HG02938 (cell line): Measurements from ENCODE around the gene LHX8.
A peak's percentile ranks its signal among the peaks of the same experiment; 100 is the strongest.

Source experiments
- ATAC-seq: cut with Tn5 transposase; IDR thresholded peaks from one replicate; pipeline ENCODE4 v1.9.1; 2021; ENCODE audit warnings: mild to moderate bottlenecking, moderate library complexity; ENCODE audit not compliant: unreplicated experiment

LHX8 gene

GRCh38 chr1:75202751-75203150 is 68.6 kb downstream of the LHX8 start:
- ATAC-seq: no peak

DNA sequence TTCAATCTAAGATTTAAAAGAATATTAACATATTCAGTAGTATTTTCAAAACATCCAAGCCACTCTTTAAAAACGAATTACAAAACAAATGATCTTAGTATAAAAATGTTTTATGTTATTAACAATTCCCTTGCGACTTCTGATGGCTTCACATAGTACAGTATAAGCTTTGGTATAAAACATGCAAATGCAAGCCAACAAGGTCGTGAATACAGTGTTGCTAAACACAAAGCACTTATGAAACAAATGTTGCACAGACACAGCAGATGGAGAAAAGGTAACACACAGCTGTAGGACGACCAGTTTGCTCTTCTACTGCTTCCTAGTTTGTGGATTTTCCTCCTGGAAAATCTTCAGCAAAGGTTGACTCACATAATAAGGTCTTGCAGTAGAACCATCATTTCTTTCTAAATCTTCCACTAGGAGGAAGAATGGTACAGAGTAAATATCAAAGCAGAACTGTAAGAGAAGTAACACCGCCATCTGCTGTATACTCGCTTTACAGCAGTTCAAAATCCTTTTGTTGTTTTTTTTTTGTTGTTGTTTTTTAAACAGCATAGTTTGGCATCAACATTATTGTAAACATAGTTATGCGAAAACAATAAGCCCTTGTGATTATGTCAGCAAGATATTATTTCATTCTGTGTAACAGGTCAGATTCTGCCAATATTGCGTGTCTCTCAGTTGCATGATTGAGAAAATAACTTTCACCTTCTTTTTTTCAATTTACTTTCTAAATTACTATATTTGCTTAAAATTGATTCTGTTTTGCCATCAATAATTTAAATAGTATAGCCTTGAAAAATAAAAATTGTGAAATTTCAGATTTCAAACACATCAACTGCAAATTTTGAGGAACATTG is 69.5 kb downstream of the LHX8 start:
- peak; percentile 86 for ATAC-seq

- no peak for ATAC-seq
Observed at GRCh38 chr1:75208862-75209261, 74.7 kb downstream of the LHX8 start.
